GM18520 (cell line): ENCODE measurements around the gene PRKD1.

Experiments
- ATAC-seq: cut with Tn5 transposase; IDR thresholded peaks from one replicate; pipeline ENCODE4 v1.9.1; 2021; ENCODE audit not compliant: unreplicated experiment

PRKD1 gene

GRCh38 chr14:29627137-29627536 lies 300.5 kb downstream of the PRKD1 start:
- ATAC-seq, result no peak

- no peak for ATAC-seq
Observed at GRCh38 chr14:29618323-29619067, 309.2 kb downstream of the PRKD1 start.

- ATAC-seq, result no peak
Observed at GRCh38 chr14:29616922-29617321, 310.7 kb downstream of the PRKD1 start.

GRCh38 chr14:29608861-29609260 lies 318.8 kb downstream of the PRKD1 start:
- ATAC-seq, result no peak

GRCh38 chr14:29607169-29607568 lies 320.5 kb downstream of the PRKD1 start:
- ATAC-seq, result no peak

GRCh38 chr14:29603696-29604095 lies 324.0 kb downstream of the PRKD1 start:
- no peak for ATAC-seq

- no peak for ATAC-seq
Observed at GRCh38 chr14:29601616-29602015, 326.0 kb downstream of the PRKD1 start.

- no peak for ATAC-seq
Observed at GRCh38 chr14:29587761-29588470, 339.7 kb downstream of the PRKD1 start.

GRCh38 chr14:29587046-29587445 lies 340.6 kb downstream of the PRKD1 start:
- ATAC-seq, result no peak

- ATAC-seq, result no peak
Observed at GRCh38 chr14:29584992-29585391, 342.7 kb downstream of the PRKD1 start.

- ATAC-seq, result no peak
Observed at GRCh38 chr14:29580763-29581162, 346.9 kb downstream of the PRKD1 start.

- ATAC-seq, result no peak
Observed at GRCh38 chr14:29579838-29580237, 347.8 kb downstream of the PRKD1 start.

GRCh38 chr14:29576927-29577326 lies 350.7 kb downstream of the PRKD1 start:
- ATAC-seq, result no peak

- ATAC-seq, result no peak
Observed at GRCh38 chr14:29569194-29569593, 358.5 kb downstream of the PRKD1 start.

- no peak for ATAC-seq
Observed at GRCh38 chr14:29566194-29566593, 361.5 kb downstream of the PRKD1 start.

GRCh38 chr14:29558516-29558915 lies 369.1 kb downstream of the PRKD1 start:
- no peak for ATAC-seq

- ATAC-seq, result no peak
Observed at GRCh38 chr14:29554335-29554734, 373.3 kb downstream of the PRKD1 start.

GRCh38 chr14:29553427-29553826 lies 374.2 kb downstream of the PRKD1 start:
- ATAC-seq, result no peak

- ATAC-seq, result peak; percentile 85
Observed at GRCh38 chr14:29548948-29549370, 378.7 kb downstream of the PRKD1 start.

GRCh38 chr14:29545714-29546113 lies 381.9 kb downstream of the PRKD1 start:
- no peak for ATAC-seq

- no peak for ATAC-seq
Observed at GRCh38 chr14:29536886-29537511, 390.6 kb downstream of the PRKD1 start.

- no peak for ATAC-seq
Observed at GRCh38 chr14:29529418-29529817, 398.2 kb downstream of the PRKD1 start.
